ENCODE data around the gene CNTN4. TPM values are rescaled to one million over a fixed set of nuclear protein-coding genes. Genes with fewer than 3 reads are reported as not detected.
"Not testable (repeated sequence)": the region's sequence is repeated elsewhere in the genome, so short reads cannot be mapped to it uniquely, and the experiment has no call there.

Gene CNTN4
- total RNA-seq, 2 donors from 2014 or later: 0.62 to 0.79 TPM

GRCh38 chr3:2898591-2899353 lies 800.1 kb downstream of the CNTN4 start:
- DNase-seq (no peak), ATAC-seq (replicated peaks in 1 of 2) (no peak)
- H3K27me3 Mint-ChIP-seq (ENCODE audit: low read depth): peaks cover 4% of the 10 kb centered on the region
- no peaks in the 10 kb centered on the region for H3K4me1 Mint-ChIP-seq (ENCODE audit: low read depth)
- H3K9me3 Mint-ChIP-seq: peaks cover 0 to 3% of the 10 kb centered on the region in 2 donors
- H3K36me3 Mint-ChIP-seq (ENCODE audit: insufficient read depth in 2 of 2): no peaks in the 10 kb centered on the region
- no peak overlapping the region for H3K27ac Mint-ChIP-seq
- no peak overlapping the region for H3K4me3 Mint-ChIP-seq

- no peaks in the 10 kb centered on the region for H3K4me1 Mint-ChIP-seq (ENCODE audit: low read depth)
- DNase-seq (no peak), ATAC-seq (replicated peaks in 1 of 2) (no peak)
- peaks cover 2 to 3% of the 10 kb centered on the region in 2 donors for H3K9me3 Mint-ChIP-seq
- H3K27ac Mint-ChIP-seq: no peak overlapping the region
- H3K36me3 Mint-ChIP-seq (ENCODE audit: insufficient read depth in 2 of 2): no peaks in the 10 kb centered on the region
- H3K27me3 Mint-ChIP-seq (ENCODE audit: low read depth): no peaks in the 10 kb centered on the region
- H3K4me3 Mint-ChIP-seq: no peak overlapping the region
Measured at GRCh38 chr3:2904054-2904453, 805.4 kb downstream of the CNTN4 start.

- Mint-ChIP-seq H3K9me3 (peaks cover 0 to 2% of the 10 kb centered on the region in 2 donors), H3K4me1 (ENCODE audit: low read depth) (no peaks in the 10 kb centered on the region), H3K27ac (no peak overlapping the region), H3K27me3 (ENCODE audit: low read depth) (no peaks in the 10 kb centered on the region), H3K36me3 (ENCODE audit: insufficient read depth in 2 of 2) (no peaks in the 10 kb centered on the region), H3K4me3 (no peak overlapping the region)
- DNase-seq (no peak), ATAC-seq (replicated peaks in 1 of 2) (no peak)
Measured at GRCh38 chr3:2908693-2909351, 810.2 kb downstream of the CNTN4 start.

- no peak overlapping the region for H3K27ac Mint-ChIP-seq
Measured at GRCh38 chr3:2910997-2911396, 812.3 kb downstream of the CNTN4 start.

GRCh38 chr3:2915826-2916225 lies 817.2 kb downstream of the CNTN4 start:
- no peaks in the 10 kb centered on the region for H3K9me3 Mint-ChIP-seq
- H3K4me1 Mint-ChIP-seq (ENCODE audit: low read depth): peaks cover 5% of the 10 kb centered on the region
- no peak overlapping the region for H3K4me3 Mint-ChIP-seq
- ATAC-seq (replicated peaks in 1 of 2) (no peak), DNase-seq (no peak)
- no peak overlapping the region for H3K27ac Mint-ChIP-seq
- H3K27me3 Mint-ChIP-seq (ENCODE audit: low read depth): no peaks in the 10 kb centered on the region
- H3K36me3 Mint-ChIP-seq (ENCODE audit: insufficient read depth in 2 of 2): no peaks in the 10 kb centered on the region

More at GRCh38 chr3:2910997-2911396, 812.3 kb downstream of the CNTN4 start:
- ATAC-seq (replicated peaks in 1 of 2): no peak
- Mint-ChIP-seq H3K36me3 (ENCODE audit: insufficient read depth in 2 of 2) (no peaks in the 10 kb centered on the region), H3K27me3 (ENCODE audit: low read depth) (no peaks in the 10 kb centered on the region), H3K4me3 (no peak overlapping the region), H3K9me3 (no peaks in the 10 kb centered on the region), H3K4me1 (ENCODE audit: low read depth) (no peaks in the 10 kb centered on the region)
- no peak for DNase-seq

- H3K4me3 Mint-ChIP-seq; H3K27ac Mint-ChIP-seq; H3K9me3 Mint-ChIP-seq; DNase-seq; H3K27me3 Mint-ChIP-seq (ENCODE audit: low read depth); ATAC-seq (replicated peaks in 1 of 2); H3K36me3 Mint-ChIP-seq (ENCODE audit: insufficient read depth in 2 of 2); H3K4me1 Mint-ChIP-seq (ENCODE audit: low read depth): not testable (repeated sequence)
Measured at GRCh38 chr3:2916640-2917039, 818.0 kb downstream of the CNTN4 start.

GRCh38 chr3:2920103-2920502 lies 821.4 kb downstream of the CNTN4 start:
- Mint-ChIP-seq H3K27ac (no peak overlapping the region), H3K27me3 (ENCODE audit: low read depth) (no peaks in the 10 kb centered on the region), H3K4me3 (no peak overlapping the region), H3K9me3 (no peaks in the 10 kb centered on the region), H3K36me3 (ENCODE audit: insufficient read depth in 2 of 2) (no peaks in the 10 kb centered on the region), H3K4me1 (ENCODE audit: low read depth) (peaks cover 5% of the 10 kb centered on the region)
- DNase-seq: no peak
- ATAC-seq (replicated peaks in 1 of 2): peak; percentile 29 to 50

GRCh38 chr3:2921452-2921851 lies 822.8 kb downstream of the CNTN4 start:
- H3K36me3 Mint-ChIP-seq (ENCODE audit: insufficient read depth in 2 of 2): no peaks in the 10 kb centered on the region
- H3K27ac Mint-ChIP-seq: no peak overlapping the region
- no peaks in the 10 kb centered on the region for H3K9me3 Mint-ChIP-seq
- no peak for ATAC-seq (replicated peaks in 1 of 2)
- peaks cover 5% of the 10 kb centered on the region for H3K4me1 Mint-ChIP-seq (ENCODE audit: low read depth)
- H3K4me3 Mint-ChIP-seq: no peak overlapping the region
- no peaks in the 10 kb centered on the region for H3K27me3 Mint-ChIP-seq (ENCODE audit: low read depth)
- no peak for DNase-seq

- ATAC-seq (replicated peaks in 1 of 2) (no peak), DNase-seq (no peak)
- Mint-ChIP-seq H3K4me1 (ENCODE audit: low read depth) (peaks cover 5% of the 10 kb centered on the region), H3K4me3 (no peak overlapping the region), H3K27ac (no peak overlapping the region), H3K27me3 (ENCODE audit: low read depth) (no peaks in the 10 kb centered on the region), H3K9me3 (no peaks in the 10 kb centered on the region), H3K36me3 (ENCODE audit: insufficient read depth in 2 of 2) (no peaks in the 10 kb centered on the region)
Measured at GRCh38 chr3:2921903-2922302, 823.2 kb downstream of the CNTN4 start.

- peaks cover 5% of the 10 kb centered on the region for H3K4me1 Mint-ChIP-seq (ENCODE audit: low read depth)
- no peak overlapping the region for H3K4me3 Mint-ChIP-seq
- no peaks in the 10 kb centered on the region for H3K27me3 Mint-ChIP-seq (ENCODE audit: low read depth)
- no peak for DNase-seq
- ATAC-seq (replicated peaks in 1 of 2): no peak
- H3K9me3 Mint-ChIP-seq: no peaks in the 10 kb centered on the region
- no peaks in the 10 kb centered on the region for H3K36me3 Mint-ChIP-seq (ENCODE audit: insufficient read depth in 2 of 2)
- no peak overlapping the region for H3K27ac Mint-ChIP-seq
Measured at GRCh38 chr3:2923390-2923789, 824.7 kb downstream of the CNTN4 start.

- no peaks in the 10 kb centered on the region for H3K27me3 Mint-ChIP-seq (ENCODE audit: low read depth)
- H3K27ac Mint-ChIP-seq: no peak overlapping the region
- DNase-seq (no peak), ATAC-seq (replicated peaks in 1 of 2) (no peak)
- no peaks in the 10 kb centered on the region for H3K9me3 Mint-ChIP-seq
- no peak overlapping the region for H3K4me3 Mint-ChIP-seq
- no peaks in the 10 kb centered on the region for H3K4me1 Mint-ChIP-seq (ENCODE audit: low read depth)
- no peaks in the 10 kb centered on the region for H3K36me3 Mint-ChIP-seq (ENCODE audit: insufficient read depth in 2 of 2)
Measured at GRCh38 chr3:2927259-2927658, 828.6 kb downstream of the CNTN4 start.

GRCh38 chr3:2929574-2929973 lies 830.9 kb downstream of the CNTN4 start:
- Mint-ChIP-seq H3K4me3 (no peak overlapping the region), H3K4me1 (ENCODE audit: low read depth) (no peaks in the 10 kb centered on the region), H3K27ac (no peak overlapping the region), H3K9me3 (no peaks in the 10 kb centered on the region), H3K36me3 (ENCODE audit: insufficient read depth in 2 of 2) (no peaks in the 10 kb centered on the region), H3K27me3 (ENCODE audit: low read depth) (no peaks in the 10 kb centered on the region)
- DNase-seq (no peak), ATAC-seq (replicated peaks in 1 of 2) (no peak)

- Mint-ChIP-seq H3K4me3 (no peak overlapping the region), H3K27me3 (ENCODE audit: low read depth) (no peaks in the 10 kb centered on the region), H3K4me1 (ENCODE audit: low read depth) (no peaks in the 10 kb centered on the region), H3K27ac (no peak overlapping the region), H3K36me3 (ENCODE audit: insufficient read depth in 2 of 2) (no peaks in the 10 kb centered on the region), H3K9me3 (no peaks in the 10 kb centered on the region)
- DNase-seq (no peak), ATAC-seq (replicated peaks in 1 of 2) (no peak)
Measured at GRCh38 chr3:2931265-2931664, 832.6 kb downstream of the CNTN4 start.

- Mint-ChIP-seq H3K27ac (no peak overlapping the region), H3K4me1 (ENCODE audit: low read depth) (no peaks in the 10 kb centered on the region), H3K9me3 (no peaks in the 10 kb centered on the region), H3K27me3 (ENCODE audit: low read depth) (peaks cover 12% of the 10 kb centered on the region), H3K36me3 (ENCODE audit: insufficient read depth in 2 of 2) (no peaks in the 10 kb centered on the region), H3K4me3 (no peak overlapping the region)
- DNase-seq (no peak), ATAC-seq (replicated peaks in 1 of 2) (no peak)
Measured at GRCh38 chr3:2934541-2934940, 835.9 kb downstream of the CNTN4 start.
